Stimulated activated CD8-positive, alpha-beta memory T cell treated with anti-CD3 and anti-CD28 coated beads, Interleukin-15, amount 100 ng/mL, for 48 hours (primary cell): ENCODE results near the gene PCP2.
A peak's percentile ranks its signal among the peaks of the same experiment; 100 is the strongest.

Source experiments
- DNase-seq, 2 donors: peaks; one replicate each; pipeline ENCODE4 v3.0.0-alpha.2; 2020; ENCODE audit warnings: low read depth in 2 of 2

PCP2 gene

GRCh38 chr19:7618771-7619510 lies 14.6 kb downstream of the PCP2 start:
- DNase-seq: no peak

- DNase-seq: no peak
Observed at GRCh38 chr19:7618348-7618747, 15.2 kb downstream of the PCP2 start.

GRCh38 chr19:7617735-7618134 lies 15.8 kb downstream of the PCP2 start:
- no peak for DNase-seq

GRCh38 chr19:7617172-7617571 lies 16.3 kb downstream of the PCP2 start:
- no peak for DNase-seq

GRCh38 chr19:7614859-7615741 lies 18.4 kb downstream of the PCP2 start:
- no peak for DNase-seq

- DNase-seq: no peak
Observed at GRCh38 chr19:7612282-7613274, 20.9 kb downstream of the PCP2 start.

- no peak for DNase-seq
Observed at GRCh38 chr19:7611541-7612279, 21.8 kb downstream of the PCP2 start.

GRCh38 chr19:7610491-7611240 lies 22.9 kb downstream of the PCP2 start:
- no peak for DNase-seq

GRCh38 chr19:7607874-7608560 lies 25.5 kb downstream of the PCP2 start:
- no peak for DNase-seq

GRCh38 chr19:7607212-7607873 lies 26.2 kb downstream of the PCP2 start:
- DNase-seq: no peak

- DNase-seq: no peak
Observed at GRCh38 chr19:7606289-7606688, 27.2 kb downstream of the PCP2 start.

GRCh38 chr19:7605490-7606222 lies 27.9 kb downstream of the PCP2 start:
- peak; percentile 20 to 27 for DNase-seq

GRCh38 chr19:7603919-7604318 lies 29.6 kb downstream of the PCP2 start:
- DNase-seq: no peak

GRCh38 chr19:7602935-7603497 lies 30.5 kb downstream of the PCP2 start:
- DNase-seq: no peak

- DNase-seq: no peak
Observed at GRCh38 chr19:7602240-7602934, 31.1 kb downstream of the PCP2 start.

GRCh38 chr19:7600721-7601120 lies 32.8 kb downstream of the PCP2 start:
- DNase-seq: no peak

- no peak for DNase-seq
Observed at GRCh38 chr19:7598180-7598579, 35.3 kb downstream of the PCP2 start.

GRCh38 chr19:7597689-7598088 lies 35.8 kb downstream of the PCP2 start:
- no peak for DNase-seq
